Osteoblast (primary cell): Measurements from ENCODE around the gene SKAP1. TPM values are rescaled to one million over a fixed set of nuclear protein-coding genes. Genes with fewer than 3 reads are reported as not detected.

Experiments
- DNase-seq: peaks from one replicate; pipeline ENCODE4 v3.0.0; 2011; ENCODE audit warnings: low spot score, mixed read lengths; ENCODE audit not compliant: insufficient read length; ENCODE audit errors: missing footprints
- H2AFZ ChIP-seq: 2 replicates; pipeline ENCODE4 v1.6.0; 2011; ENCODE audit warnings: mild to moderate bottlenecking, low read length
- H3K27ac ChIP-seq: 2 replicates; pipeline ENCODE4 v1.5.1; 2011; ENCODE audit warnings: mild to moderate bottlenecking, low read depth, low read length, moderate library complexity
- H3K27me3 ChIP-seq: 2 replicates; pipeline ENCODE4 v1.6.0; 2012; ENCODE audit warnings: mild to moderate bottlenecking, control low read depth, inconsistent platforms, low read length, moderate library complexity; ENCODE audit not compliant: insufficient read depth
- H3K36me3 ChIP-seq: 2 replicates; pipeline ENCODE4 v1.5.1; 2011; ENCODE audit warnings: mild to moderate bottlenecking, low read length, control low read depth, moderate library complexity; ENCODE audit not compliant: insufficient read depth
- H3K4me1 ChIP-seq: 2 replicates; pipeline ENCODE4 v1.5.1; 2011; ENCODE audit warnings: mild to moderate bottlenecking, low read length, control low read depth, moderate library complexity; ENCODE audit not compliant: insufficient read depth
- H3K4me2 ChIP-seq: 2 replicates; pipeline ENCODE4 v1.6.0; 2011; ENCODE audit warnings: mild to moderate bottlenecking, low read length; ENCODE audit not compliant: insufficient read depth
- H3K4me3 ChIP-seq: fragments of 200-600 bp; sonication (generic); 3 replicates; pipeline ENCODE4 v1.5.1; 2012; ENCODE audit warnings: mild to moderate bottlenecking, low read length, inconsistent platforms; ENCODE audit not compliant: insufficient read depth
- H3K79me2 ChIP-seq: 2 replicates; pipeline ENCODE4 v1.6.0; 2012; ENCODE audit warnings: mild to moderate bottlenecking, low read length, control low read depth, inconsistent platforms; ENCODE audit not compliant: insufficient read depth
- H3K9me3 ChIP-seq: 2 replicates; pipeline ENCODE4 v1.5.1; 2011; ENCODE audit warnings: low read depth, low read length, control low read depth
- H4K20me1 ChIP-seq: 2 replicates; pipeline ENCODE4 v1.6.0; 2012; ENCODE audit warnings: mild to moderate bottlenecking, low read length, control low read depth; ENCODE audit not compliant: insufficient read depth
- total RNA-seq: library from RNA; depleted of rRNA; stranded (reverse); fragments of >200 nt; gene quantifications from 2 replicates; pipeline ENCODE4 v1.2.3, GENCODE V29; 2012
- TF ChIP-seq, protein P1 (sequence below): IDR thresholded peaks from 2 replicates; pipeline ENCODE4 v1.5.1; 2011; ENCODE audit warnings: mild to moderate bottlenecking, low read depth, low read length, moderate library complexity; ENCODE audit errors: extremely low read depth

SKAP1 gene
- total RNA-seq, 1 donor, result not detected

GRCh38 chr17:48125829-48126531 lies 304.0 kb downstream of the SKAP1 start:
- Histone ChIP-seq H3K36me3 (peaks cover 28% of the 10 kb centered on the region), H3K4me2 (no peak overlapping the region), H3K79me2 (no peaks in the 10 kb centered on the region), H3K4me1 (peaks cover 9% of the 10 kb centered on the region), H3K27ac (no peak overlapping the region), H3K27me3 (no peaks in the 10 kb centered on the region), H4K20me1 (no peaks in the 10 kb centered on the region), H3K9me3 (no peaks in the 10 kb centered on the region), H3K4me3 (no peak overlapping the region), H2AFZ (no peak overlapping the region)
- no peak for DNase-seq
- TF ChIP-seq, protein P1, sequence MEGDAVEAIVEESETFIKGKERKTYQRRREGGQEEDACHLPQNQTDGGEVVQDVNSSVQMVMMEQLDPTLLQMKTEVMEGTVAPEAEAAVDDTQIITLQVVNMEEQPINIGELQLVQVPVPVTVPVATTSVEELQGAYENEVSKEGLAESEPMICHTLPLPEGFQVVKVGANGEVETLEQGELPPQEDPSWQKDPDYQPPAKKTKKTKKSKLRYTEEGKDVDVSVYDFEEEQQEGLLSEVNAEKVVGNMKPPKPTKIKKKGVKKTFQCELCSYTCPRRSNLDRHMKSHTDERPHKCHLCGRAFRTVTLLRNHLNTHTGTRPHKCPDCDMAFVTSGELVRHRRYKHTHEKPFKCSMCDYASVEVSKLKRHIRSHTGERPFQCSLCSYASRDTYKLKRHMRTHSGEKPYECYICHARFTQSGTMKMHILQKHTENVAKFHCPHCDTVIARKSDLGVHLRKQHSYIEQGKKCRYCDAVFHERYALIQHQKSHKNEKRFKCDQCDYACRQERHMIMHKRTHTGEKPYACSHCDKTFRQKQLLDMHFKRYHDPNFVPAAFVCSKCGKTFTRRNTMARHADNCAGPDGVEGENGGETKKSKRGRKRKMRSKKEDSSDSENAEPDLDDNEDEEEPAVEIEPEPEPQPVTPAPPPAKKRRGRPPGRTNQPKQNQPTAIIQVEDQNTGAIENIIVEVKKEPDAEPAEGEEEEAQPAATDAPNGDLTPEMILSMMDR, result no peak

DNA sequence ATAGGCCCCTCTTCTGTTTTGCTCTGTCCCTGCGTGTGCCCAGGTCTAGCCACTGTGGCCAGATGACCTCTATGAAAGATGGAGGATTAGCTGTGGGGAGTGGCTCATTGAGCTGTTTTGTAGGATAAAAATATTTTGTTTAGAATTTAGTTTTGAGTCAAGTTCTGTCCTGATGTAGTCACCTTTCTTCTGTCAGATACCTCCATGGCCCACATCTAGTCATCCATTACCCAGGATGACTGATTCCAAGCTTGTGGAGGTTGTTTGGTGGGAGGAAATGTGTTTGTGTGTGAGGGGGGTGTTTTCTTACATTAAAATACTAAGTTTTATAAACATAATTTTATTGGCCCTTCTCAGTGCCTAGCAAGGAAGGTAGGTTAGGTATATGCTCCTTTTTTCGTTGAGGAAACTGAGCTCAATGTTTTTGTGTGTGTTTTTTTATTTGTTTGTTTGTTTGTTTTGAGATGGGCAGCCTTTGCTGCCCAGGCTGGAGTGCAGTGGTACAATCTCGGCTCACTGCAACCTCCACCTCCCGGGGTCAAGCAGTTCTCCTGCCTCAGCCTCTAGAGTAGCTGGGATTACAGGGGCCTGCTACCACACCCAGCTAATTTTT lies 306.1 kb downstream of the SKAP1 start:
- H2AFZ ChIP-seq, result no peak overlapping the region
- no peaks in the 10 kb centered on the region for H3K27me3 ChIP-seq
- H4K20me1 ChIP-seq, result no peaks in the 10 kb centered on the region
- no peaks in the 10 kb centered on the region for H3K9me3 ChIP-seq
- TF ChIP-seq, protein P1, result no peak
- peaks cover 9% of the 10 kb centered on the region for H3K4me1 ChIP-seq
- H3K4me3 ChIP-seq, result no peak overlapping the region
- H3K36me3 ChIP-seq, result peaks cover 36% of the 10 kb centered on the region
- no peak overlapping the region for H3K4me2 ChIP-seq
- DNase-seq, result no peak
- no peak overlapping the region for H3K27ac ChIP-seq
- H3K79me2 ChIP-seq, result no peaks in the 10 kb centered on the region

DNA sequence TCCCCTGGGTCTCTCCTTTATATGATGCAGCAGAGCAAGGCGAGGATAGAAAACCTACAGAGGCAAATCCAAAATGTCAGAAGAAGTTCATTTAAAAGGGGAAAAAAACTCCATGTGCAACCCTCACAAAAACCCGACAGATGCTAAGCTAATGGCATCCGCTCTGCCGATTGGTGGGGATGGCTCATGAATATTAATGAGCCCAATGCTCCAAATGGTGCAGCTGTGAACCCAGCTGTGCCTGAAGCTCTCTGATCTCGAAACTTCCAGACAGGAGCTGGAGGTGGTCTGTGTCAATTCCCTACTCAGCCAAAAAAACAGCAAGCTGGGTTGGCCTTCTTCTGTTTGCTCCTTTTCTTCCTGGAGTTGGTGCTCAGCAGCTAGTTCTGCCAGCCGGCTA lies 306.9 kb downstream of the SKAP1 start:
- Histone ChIP-seq H3K4me2 (no peak overlapping the region), H3K9me3 (no peaks in the 10 kb centered on the region), H3K27me3 (no peaks in the 10 kb centered on the region), H2AFZ (no peak overlapping the region), H3K36me3 (peaks cover 42% of the 10 kb centered on the region), H3K4me1 (peaks cover 9% of the 10 kb centered on the region), H3K79me2 (no peaks in the 10 kb centered on the region), H3K27ac (no peak overlapping the region), H3K4me3 (no peak overlapping the region), H4K20me1 (no peaks in the 10 kb centered on the region)
- DNase-seq, result no peak
- TF ChIP-seq, protein P1, result no peak

- DNase-seq, result no peak
- Histone ChIP-seq H3K4me3 (no peak overlapping the region), H3K4me1 (peaks cover 9% of the 10 kb centered on the region), H4K20me1 (no peaks in the 10 kb centered on the region), H2AFZ (no peak overlapping the region), H3K79me2 (no peaks in the 10 kb centered on the region), H3K27ac (no peak overlapping the region), H3K36me3 (peaks cover 43% of the 10 kb centered on the region), H3K27me3 (no peaks in the 10 kb centered on the region), H3K9me3 (no peaks in the 10 kb centered on the region), H3K4me2 (no peak overlapping the region)
- TF ChIP-seq, protein P1, result no peak
Measured at GRCh38 chr17:48122665-48123045, 307.4 kb downstream of the SKAP1 start.
